BLaER1 treated with 17β-estradiol and CSF1 and Interleukin-3, amounts not matched to agents 10 nM and 100 nM (cell line): ENCODE results near the gene FZD7.

Experiments
- H3K27ac ChIP-seq, 11 experiments: shearing (Covaris generic); formaldehyde crosslinking; 2 replicates each; pipeline ENCODE4 v1.8.1; 2022
- H3K27me3 ChIP-seq, 11 experiments: shearing (Covaris generic); formaldehyde crosslinking; 2 replicates each; pipeline ENCODE4 v1.8.1; 2022
- H3K36me3 ChIP-seq, 11 experiments: shearing (Covaris generic); formaldehyde crosslinking; 2 replicates each; pipeline ENCODE4 v1.8.1; 2022
- H3K4me1 ChIP-seq, 10 experiments: shearing (Covaris generic); formaldehyde crosslinking; 2 replicates each; pipeline ENCODE4 v1.8.1; 2022
- H3K4me2 ChIP-seq, 11 experiments: shearing (Covaris generic); formaldehyde crosslinking; 2 replicates each; pipeline ENCODE4 v1.8.1; 2022
- H3K4me3 ChIP-seq, 10 experiments: shearing (Covaris generic); formaldehyde crosslinking; 2 replicates each; pipeline ENCODE4 v1.8.1; 2022
- H3K9ac ChIP-seq, 11 experiments: shearing (Covaris generic); formaldehyde crosslinking; 2 replicates each; pipeline ENCODE4 v1.8.1; 2022
- H3K9me3 ChIP-seq, 11 experiments: shearing (Covaris generic); formaldehyde crosslinking; replicated peaks in 1 of 11; 2 replicates each; pipeline ENCODE4 v1.8.1; 2022
- H4K20me1 ChIP-seq, 11 experiments: shearing (Covaris generic); formaldehyde crosslinking; 2 replicates each; pipeline ENCODE4 v1.8.1; 2022
- Cebpa-rat ChIP-seq, 11 experiments: shearing (Covaris generic); IDR thresholded peaks; 2 replicates each; pipeline ENCODE4 v1.8.1; 2022

FZD7 gene

DNA sequence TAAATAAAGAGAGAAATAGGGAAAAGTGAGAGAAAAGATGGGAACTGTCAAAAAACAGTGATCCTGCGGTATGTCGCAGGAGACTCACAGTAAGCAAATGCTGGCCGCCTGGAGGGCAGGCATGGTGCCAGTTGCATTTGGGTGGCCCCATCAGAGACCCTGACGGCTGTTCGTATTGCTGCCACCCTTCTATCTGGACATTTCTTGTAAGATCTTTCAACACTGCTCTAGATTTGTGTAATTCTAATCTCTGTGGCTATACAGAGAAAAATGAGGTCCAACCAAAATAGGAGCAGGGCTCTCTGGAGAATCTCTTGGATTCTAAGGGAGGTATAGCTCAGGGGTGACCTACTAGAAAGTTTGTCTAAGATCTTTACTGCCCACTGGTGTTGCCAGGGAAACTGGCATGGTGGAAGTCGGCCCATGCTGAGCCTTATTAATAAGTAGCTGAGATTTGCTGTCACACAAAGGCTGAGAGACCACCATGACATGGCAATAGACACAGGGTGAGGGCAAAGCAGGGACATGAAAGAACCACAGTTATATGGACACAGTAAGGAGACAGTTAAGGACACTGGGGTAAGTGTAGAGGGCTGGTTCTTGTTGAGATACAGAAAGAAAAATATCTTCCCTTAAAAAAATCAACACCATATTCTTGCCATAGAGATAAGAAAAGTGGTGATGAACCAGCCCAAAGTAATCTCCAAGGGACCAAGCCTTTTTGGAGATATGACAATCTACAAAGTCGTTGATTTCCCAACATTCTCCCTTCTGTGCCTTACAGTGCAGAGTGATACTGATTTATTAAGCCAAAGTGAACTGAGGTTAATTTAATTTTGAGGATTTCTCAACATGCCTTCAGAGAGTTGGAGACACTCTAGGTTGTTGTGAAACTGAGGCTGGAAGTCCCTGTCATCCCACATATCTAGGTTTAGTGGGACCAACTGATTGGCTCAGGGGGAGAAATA lies 26.4 kb upstream of the FZD7 start:
- Histone ChIP-seq H3K27ac (no peak overlapping the region), H3K36me3 (no peaks in the 10 kb centered on the region), H3K27me3 (no peaks in the 10 kb centered on the region), H4K20me1 (no peaks in the 10 kb centered on the region), H3K9me3 (no peaks in the 10 kb centered on the region), H3K4me2 (no peak overlapping the region), H3K4me3 (no peak overlapping the region), H3K9ac (no peak overlapping the region), H3K4me1 (peaks cover 0 to 7% (median 0%) of the 10 kb centered on the region in 10 experiments; a peak in 2 of 20 replicates)
- no peak for TF ChIP-seq Cebpa-rat (IDR thresholded peaks at IDR 0.05)

DNA sequence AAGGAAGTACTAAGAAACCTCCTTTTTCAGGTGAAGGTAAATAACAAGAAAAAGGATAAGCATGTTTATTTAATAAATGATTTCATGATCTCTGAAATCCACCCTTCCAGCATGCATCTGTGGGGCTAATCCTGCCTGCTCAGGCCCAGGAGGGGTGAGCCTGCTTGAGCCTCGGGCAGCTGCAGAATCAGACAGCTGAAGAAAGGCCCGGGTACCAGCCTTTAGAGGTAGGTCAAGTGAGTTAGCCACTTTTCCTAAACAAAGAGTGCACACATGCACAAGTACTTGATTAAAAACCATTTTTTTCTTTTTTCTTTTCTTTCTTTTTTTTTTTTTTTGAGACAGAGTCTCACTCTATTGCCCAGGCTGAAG lies 25.7 kb upstream of the FZD7 start:
- no peak overlapping the region for H3K4me2 ChIP-seq
- H3K4me3 ChIP-seq: no peak overlapping the region
- no peaks in the 10 kb centered on the region for H3K9me3 ChIP-seq
- H3K4me1 ChIP-seq: peaks cover 0 to 7% (median 0%) of the 10 kb centered on the region in 10 experiments; a peak in 2 of 20 replicates
- H3K27me3 ChIP-seq: no peaks in the 10 kb centered on the region
- H3K27ac ChIP-seq: no peak overlapping the region
- no peaks in the 10 kb centered on the region for H4K20me1 ChIP-seq
- H3K9ac ChIP-seq: no peak overlapping the region
- TF ChIP-seq Cebpa-rat (IDR thresholded peaks at IDR 0.05): no peak
- H3K36me3 ChIP-seq: no peaks in the 10 kb centered on the region

DNA sequence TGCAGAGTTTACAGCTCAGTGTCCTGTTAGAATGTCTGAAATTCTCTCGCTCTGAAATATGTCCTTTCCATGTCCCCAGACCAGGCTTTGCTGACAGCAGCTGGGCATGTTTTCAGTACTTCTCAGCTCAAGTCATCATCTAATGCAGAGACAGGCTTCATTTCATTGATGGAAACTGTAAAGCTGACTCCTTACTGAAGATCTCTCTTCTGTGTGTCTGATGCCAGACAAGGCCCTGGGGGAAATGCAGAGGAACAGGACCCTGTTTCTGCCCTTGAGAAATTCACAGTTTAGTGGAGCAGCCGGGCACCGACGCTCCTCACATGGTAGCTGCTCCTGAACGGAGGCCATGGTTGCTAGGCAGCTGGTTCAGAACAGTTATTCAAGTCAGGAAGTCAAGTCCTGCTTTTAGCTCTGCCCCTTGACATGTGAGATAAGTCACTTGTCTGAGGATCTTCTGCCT lies 24.6 kb upstream of the FZD7 start:
- no peak for TF ChIP-seq Cebpa-rat (IDR thresholded peaks at IDR 0.05)
- H3K4me3 ChIP-seq: no peak overlapping the region
- no peaks in the 10 kb centered on the region for H3K36me3 ChIP-seq
- H3K4me1 ChIP-seq: peaks cover 0 to 7% (median 0%) of the 10 kb centered on the region in 10 experiments; a peak in 2 of 20 replicates
- no peak overlapping the region for H3K9ac ChIP-seq
- no peaks in the 10 kb centered on the region for H3K27me3 ChIP-seq
- H4K20me1 ChIP-seq: no peaks in the 10 kb centered on the region
- H3K27ac ChIP-seq: no peak overlapping the region
- no peaks in the 10 kb centered on the region for H3K9me3 ChIP-seq
- H3K4me2 ChIP-seq: peak overlapping the region in 4 of 11 experiments; percentile 3 to 29 (median 16); a peak in 3 of 22 replicates

DNA sequence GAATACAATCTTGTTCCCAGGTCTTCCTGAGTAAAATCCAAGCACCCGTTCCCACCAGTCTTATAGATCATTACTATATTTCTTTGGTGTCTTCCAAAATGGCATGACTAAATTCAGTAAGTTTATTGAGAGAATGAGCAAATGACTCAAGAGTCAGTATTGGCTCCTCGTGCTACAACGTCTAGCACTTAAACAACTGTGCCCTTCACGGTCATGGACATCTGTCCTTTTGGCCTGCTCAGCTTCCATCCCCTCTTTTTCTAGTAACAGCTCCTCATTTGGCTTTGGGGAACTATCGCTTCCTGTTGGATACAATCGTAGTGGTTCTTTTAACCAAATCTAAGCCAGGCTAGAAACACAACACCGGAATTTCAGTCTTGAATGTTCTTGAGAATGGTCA lies 24.1 kb upstream of the FZD7 start:
- H3K36me3 ChIP-seq: no peaks in the 10 kb centered on the region
- H3K4me1 ChIP-seq: peaks cover 0 to 10% (median 0%) of the 10 kb centered on the region in 10 experiments; a peak in 2 of 20 replicates
- H4K20me1 ChIP-seq: no peaks in the 10 kb centered on the region
- no peaks in the 10 kb centered on the region for H3K9me3 ChIP-seq
- H3K4me3 ChIP-seq: no peak overlapping the region
- H3K9ac ChIP-seq: no peak overlapping the region
- H3K27me3 ChIP-seq: no peaks in the 10 kb centered on the region
- no peak for TF ChIP-seq Cebpa-rat (IDR thresholded peaks at IDR 0.05)
- H3K27ac ChIP-seq: no peak overlapping the region
- H3K4me2 ChIP-seq: peak overlapping the region in 3 of 11 experiments; percentile 13 to 29 (median 18); a peak in 1 of 22 replicates

DNA sequence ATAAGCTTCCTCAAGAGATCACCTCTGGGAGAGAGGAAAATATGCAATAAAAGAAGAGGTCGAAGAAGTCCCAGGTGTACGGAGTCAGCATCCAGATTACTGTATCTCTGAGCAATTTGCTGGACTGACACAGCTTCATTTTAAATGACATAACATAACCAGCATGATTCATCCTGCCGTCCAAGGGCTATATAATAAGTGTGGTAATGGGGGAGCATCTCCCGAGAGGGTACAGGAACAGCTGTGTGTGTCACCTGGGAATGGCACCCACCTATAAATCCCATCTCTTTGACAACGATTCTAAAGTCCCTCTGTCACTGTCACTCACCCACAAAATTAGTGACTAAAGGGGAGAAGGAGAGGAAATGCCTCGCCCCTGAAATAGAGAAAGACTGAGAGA lies 19.3 kb upstream of the FZD7 start:
- Histone ChIP-seq H3K4me2 (no peak overlapping the region), H3K9ac (no peak overlapping the region), H4K20me1 (no peaks in the 10 kb centered on the region), H3K36me3 (no peaks in the 10 kb centered on the region), H3K27ac (no peak overlapping the region), H3K9me3 (peaks cover 0 to 14% (median 7%) of the 10 kb centered on the region in 11 experiments; a peak in 6 of 22 replicates), H3K4me1 (peaks cover 0 to 5% (median 0%) of the 10 kb centered on the region in 10 experiments; a peak in 2 of 20 replicates), H3K27me3 (no peaks in the 10 kb centered on the region), H3K4me3 (no peak overlapping the region)
- TF ChIP-seq Cebpa-rat (IDR thresholded peaks at IDR 0.05): no peak

DNA sequence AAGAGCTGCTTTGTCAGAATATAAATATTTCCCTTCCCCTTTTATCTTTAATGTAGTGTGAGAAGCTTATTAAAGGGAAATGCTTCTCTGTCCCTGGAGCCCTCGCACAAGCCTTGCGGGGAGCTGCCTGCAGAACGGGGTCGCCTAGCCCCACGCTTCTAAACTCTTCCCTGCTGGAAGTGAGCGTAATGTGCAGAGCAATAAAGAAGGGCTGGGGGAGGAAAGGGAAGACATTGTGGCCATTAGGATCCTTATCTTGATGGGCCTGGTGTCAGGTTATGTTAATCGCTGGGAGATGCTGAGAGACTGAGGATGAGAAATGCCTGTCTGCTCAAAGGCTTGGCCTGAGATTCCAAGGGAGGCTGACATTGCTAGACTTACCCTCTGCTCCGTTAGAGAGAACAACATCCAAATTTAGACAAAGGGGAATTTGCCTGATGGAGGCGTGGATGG lies 18.9 kb upstream of the FZD7 start:
- Histone ChIP-seq H3K9ac (no peak overlapping the region), H3K4me2 (no peak overlapping the region), H3K9me3 (peaks cover 0 to 14% (median 7%) of the 10 kb centered on the region in 11 experiments; a peak in 6 of 22 replicates), H4K20me1 (no peaks in the 10 kb centered on the region), H3K27ac (no peak overlapping the region), H3K36me3 (no peaks in the 10 kb centered on the region), H3K4me3 (no peak overlapping the region), H3K4me1 (peaks cover 0 to 4% (median 0%) of the 10 kb centered on the region in 10 experiments; a peak in 1 of 20 replicates), H3K27me3 (no peaks in the 10 kb centered on the region)
- TF ChIP-seq Cebpa-rat (IDR thresholded peaks at IDR 0.05): no peak

DNA sequence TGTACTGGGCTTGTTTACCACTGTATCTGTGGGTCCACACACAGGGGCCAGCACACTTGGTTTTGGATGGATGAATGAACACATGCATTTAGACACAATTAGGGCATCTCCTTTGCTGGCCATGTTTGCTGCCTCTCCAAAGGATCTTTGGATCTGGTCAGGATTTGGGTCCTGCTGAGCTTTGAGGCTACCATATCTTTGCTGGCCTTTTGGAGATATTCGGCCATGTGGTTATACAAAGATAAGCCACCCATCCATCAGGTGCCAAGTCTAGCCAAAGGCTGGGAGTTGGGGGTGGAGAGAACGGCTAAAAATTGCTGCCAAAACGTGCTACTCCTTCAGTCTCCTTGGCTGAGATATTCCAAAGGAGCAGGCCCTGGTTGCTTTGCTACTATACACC lies 18.2 kb upstream of the FZD7 start:
- no peak overlapping the region for H3K4me2 ChIP-seq
- no peaks in the 10 kb centered on the region for H4K20me1 ChIP-seq
- no peak overlapping the region for H3K9ac ChIP-seq
- TF ChIP-seq Cebpa-rat (IDR thresholded peaks at IDR 0.05): no peak
- no peak overlapping the region for H3K27ac ChIP-seq
- peaks cover 0 to 4% (median 0%) of the 10 kb centered on the region in 10 experiments; a peak in 1 of 20 replicates for H3K4me1 ChIP-seq
- H3K36me3 ChIP-seq: no peaks in the 10 kb centered on the region
- H3K27me3 ChIP-seq: no peaks in the 10 kb centered on the region
- no peak overlapping the region for H3K4me3 ChIP-seq
- peaks cover 0 to 14% (median 7%) of the 10 kb centered on the region in 11 experiments; a peak in 6 of 22 replicates for H3K9me3 ChIP-seq

DNA sequence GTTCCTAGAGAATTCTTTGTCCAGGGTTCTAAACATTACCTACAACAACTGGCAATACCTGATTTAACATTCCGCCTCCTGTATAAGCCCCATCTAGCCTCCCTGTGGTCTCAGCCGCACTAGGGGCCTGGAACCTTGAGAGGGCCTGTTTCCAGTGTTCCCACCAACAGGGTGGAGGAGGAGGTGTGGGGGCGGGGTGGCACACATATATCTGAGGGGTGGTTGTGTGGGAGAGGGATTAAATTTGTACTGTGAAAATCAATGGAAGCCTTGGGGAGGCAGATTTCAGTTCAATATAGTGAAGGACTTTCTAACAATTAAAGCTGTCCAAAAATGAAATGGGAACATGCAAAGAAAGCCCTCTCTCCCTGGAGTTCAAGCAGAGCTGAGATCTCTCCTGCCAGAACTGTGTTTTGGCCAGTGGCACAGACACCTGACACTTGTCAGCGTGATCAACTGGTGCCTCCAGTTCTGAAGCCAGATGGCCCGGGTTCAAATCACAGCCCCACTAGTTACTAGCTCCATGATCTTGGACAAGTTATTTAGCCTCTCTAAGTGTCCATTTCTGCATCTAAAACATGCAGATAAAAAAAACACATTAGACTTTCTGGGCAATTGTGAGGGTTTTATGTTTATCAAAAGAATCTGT lies 17.0 kb upstream of the FZD7 start:
- Histone ChIP-seq H4K20me1 (no peaks in the 10 kb centered on the region), H3K27ac (no peak overlapping the region), H3K4me1 (peaks cover 0 to 4% (median 0%) of the 10 kb centered on the region in 10 experiments; a peak in 1 of 20 replicates), H3K36me3 (no peaks in the 10 kb centered on the region), H3K4me3 (no peak overlapping the region), H3K27me3 (no peaks in the 10 kb centered on the region), H3K9ac (no peak overlapping the region), H3K9me3 (peaks cover 0 to 21% (median 8%) of the 10 kb centered on the region in 11 experiments; a peak in 9 of 22 replicates), H3K4me2 (no peak overlapping the region)
- TF ChIP-seq Cebpa-rat (IDR thresholded peaks at IDR 0.05): no peak

DNA sequence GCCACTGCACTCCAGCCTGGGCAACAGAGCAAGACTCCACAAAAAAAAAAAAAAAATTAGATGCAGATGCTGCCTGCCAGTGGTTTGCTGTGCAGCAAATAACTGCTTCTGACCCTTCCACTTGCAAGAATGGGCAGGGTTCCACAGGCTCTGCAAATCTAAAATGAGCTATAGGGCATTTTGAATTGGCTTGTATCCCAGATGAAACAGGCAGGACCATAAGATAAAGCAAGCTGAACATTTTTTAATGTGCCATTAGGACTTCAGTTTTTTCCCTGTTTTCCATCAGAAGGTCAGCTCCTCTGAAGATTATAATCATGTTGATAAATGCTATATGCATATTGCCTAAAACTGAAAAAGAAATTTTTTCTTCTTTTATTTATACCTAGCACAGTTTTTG lies 15.7 kb upstream of the FZD7 start:
- Histone ChIP-seq H3K27ac (no peak overlapping the region), H3K4me1 (peaks cover 0 to 4% (median 0%) of the 10 kb centered on the region in 10 experiments; a peak in 1 of 20 replicates), H3K9ac (no peak overlapping the region), H4K20me1 (no peaks in the 10 kb centered on the region), H3K9me3 (peaks cover 0 to 21% (median 8%) of the 10 kb centered on the region in 11 experiments; a peak in 9 of 22 replicates), H3K4me3 (no peak overlapping the region), H3K27me3 (no peaks in the 10 kb centered on the region), H3K4me2 (no peak overlapping the region), H3K36me3 (no peaks in the 10 kb centered on the region)
- no peak for TF ChIP-seq Cebpa-rat (IDR thresholded peaks at IDR 0.05)
